Measurements from ENCODE around the gene KRTAP1-1.
"Not testable (repeated sequence)": the region's sequence is repeated elsewhere in the genome, so short reads cannot be mapped to it uniquely, and the experiment has no call there.

The KRTAP1-1 gene, protein sequence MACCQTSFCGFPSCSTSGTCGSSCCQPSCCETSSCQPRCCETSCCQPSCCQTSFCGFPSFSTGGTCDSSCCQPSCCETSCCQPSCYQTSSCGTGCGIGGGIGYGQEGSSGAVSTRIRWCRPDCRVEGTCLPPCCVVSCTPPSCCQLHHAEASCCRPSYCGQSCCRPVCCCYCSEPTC

DNA sequence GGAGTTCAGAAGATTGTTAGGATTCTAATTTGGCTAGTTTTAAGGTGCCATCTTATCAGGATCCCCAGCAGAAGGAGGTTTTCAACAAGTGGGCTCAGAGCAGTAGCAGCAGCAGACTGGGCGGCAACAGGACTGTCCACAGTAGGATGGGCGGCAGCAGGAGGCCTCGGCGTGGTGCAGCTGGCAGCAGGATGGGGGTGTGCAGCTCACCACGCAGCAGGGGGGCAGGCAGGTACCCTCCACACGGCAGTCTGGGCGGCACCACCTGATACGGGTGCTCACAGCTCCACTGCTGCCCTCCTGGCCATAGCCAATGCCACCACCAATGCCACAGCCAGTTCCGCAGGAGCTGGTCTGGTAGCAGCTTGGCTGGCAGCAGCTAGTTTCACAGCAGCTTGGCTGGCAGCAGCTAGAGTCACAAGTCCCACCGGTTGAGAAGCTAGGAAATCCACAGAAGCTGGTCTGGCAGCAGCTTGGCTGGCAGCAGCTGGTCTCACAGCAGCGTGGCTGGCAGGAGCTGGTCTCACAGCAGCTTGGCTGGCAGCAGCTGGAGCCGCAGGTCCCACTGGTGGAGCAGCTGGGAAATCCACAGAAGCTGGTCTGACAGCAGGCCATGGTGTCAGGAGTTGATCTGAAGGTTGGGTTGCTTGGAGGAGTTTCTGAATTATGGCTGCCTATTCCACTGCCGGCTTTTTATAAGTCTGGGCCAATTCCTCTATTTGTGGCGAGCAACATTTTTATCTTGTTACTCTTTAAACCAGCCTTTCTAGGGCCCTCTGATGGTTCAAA lies at the start of gene KRTAP1-1:
Gene KRTAP1-1, minus strand, starts transcription at position 668 of the 789 bp plus-strand sequence. Its CDS starts 53 bp downstream, at position 615.
- not testable (repeated sequence) for DNase-seq (ENCODE audit: low read depth)

DNA sequence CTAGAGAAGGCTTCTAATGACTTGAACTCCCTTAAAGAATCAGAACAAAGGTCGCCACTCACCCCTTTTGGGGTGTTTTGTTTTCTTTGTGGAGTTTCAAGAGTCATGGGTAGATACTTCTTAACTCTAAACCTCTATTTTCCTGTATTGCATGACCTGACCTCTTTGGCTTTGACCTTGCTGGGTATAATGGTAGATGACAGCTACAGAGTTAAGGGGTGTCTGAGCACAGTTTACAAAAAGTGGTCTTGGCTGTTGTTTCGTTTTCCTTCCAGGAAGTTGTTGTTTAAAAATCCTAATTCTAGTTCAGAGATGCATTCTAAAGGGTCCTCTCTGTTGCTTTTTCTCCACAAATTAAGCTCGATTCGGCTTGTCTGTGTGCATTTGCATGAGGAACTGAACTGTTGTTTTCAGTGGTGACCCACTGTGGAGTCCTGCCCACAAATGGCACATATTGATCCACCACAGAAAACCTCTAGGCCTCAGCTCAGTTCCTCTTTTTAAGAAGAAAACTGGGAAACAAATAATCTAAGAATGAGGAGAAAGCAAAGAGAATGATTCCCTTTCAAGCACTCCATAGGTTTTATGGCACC lies 47.6 kb upstream of the KRTAP1-1 start:
- DNase-seq (ENCODE audit: low read depth) = not testable (repeated sequence)

DNA sequence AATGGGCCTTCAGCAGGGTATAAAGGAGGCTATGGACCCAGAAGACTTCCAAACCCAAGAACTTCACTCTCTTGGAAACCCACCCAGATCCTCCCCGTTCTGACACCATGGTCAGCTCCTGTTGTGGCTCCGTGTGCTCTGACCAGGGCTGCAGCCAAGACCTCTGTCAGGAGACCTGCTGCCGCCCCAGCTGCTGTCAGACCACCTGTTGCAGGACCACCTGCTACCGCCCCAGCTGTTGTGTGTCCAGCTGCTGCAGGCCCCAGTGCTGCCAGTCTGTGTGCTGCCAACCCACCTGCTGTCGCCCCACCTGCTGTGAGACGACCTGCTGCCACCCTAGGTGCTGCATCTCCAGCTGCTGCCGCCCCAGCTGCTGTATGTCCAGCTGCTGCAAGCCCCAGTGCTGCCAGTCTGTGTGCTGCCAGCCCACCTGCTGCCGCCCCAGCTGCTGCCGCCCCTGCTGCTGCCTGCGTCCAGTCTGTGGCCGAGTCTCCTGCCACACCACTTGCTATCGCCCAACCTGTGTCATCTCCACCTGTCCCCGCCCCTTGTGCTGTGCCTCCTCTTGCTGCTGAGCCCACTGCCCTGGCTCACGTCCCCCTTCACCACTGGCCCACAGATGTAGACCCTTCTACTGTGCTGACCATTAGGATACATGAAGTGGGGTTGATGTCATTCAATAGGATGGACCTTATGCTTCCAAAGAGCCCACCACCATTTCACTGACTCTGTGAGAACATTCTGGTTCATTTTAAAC lies 43.0 kb upstream of the KRTAP1-1 start, which contains the start of gene KRTAP4-7:
Gene KRTAP4-7, plus strand, starts transcription at position 51 of the 757 bp plus-strand sequence. Its CDS starts 57 bp downstream, at position 108.
- DNase-seq (ENCODE audit: low read depth) = not testable (repeated sequence)

DNA sequence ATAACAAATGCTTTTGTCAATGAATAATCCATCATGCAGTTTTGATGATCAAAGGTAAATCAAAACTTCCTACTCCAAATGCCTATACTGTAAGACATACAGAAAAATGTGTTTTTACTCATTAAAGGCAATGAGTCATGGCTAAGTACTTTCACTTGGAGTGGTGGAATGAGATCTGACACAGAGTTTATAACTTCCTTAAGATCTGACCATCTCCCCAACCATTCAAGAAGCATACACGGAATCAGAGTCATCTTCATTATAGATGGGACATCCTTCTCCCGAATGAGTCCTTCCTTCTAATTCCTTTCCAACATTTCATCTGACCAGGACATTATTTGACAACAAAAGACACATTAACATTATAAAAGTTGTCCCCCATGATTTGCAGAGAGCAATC lies 42.2 kb upstream of the KRTAP1-1 start:
- not testable (repeated sequence) for DNase-seq (ENCODE audit: low read depth)

DNA sequence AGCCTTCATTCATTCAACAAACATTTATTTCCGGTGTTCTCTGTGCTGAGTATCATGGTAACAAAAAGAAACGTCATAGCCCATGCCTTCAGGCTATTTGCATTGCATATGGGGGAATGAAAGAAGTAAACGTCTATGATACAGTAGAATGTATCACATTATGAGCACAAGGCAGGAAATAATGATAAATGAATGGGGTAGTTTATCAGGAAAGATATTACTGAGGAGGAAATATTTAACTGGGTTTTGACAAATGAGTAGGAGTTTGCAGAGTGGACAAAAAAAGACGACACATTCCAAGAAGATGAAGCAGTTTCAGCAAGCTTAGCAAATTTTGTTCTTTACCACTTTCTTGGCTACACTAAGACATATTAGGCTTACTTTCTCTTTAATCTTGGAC lies 41.4 kb upstream of the KRTAP1-1 start:
- DNase-seq (ENCODE audit: low read depth) = no peak

DNA sequence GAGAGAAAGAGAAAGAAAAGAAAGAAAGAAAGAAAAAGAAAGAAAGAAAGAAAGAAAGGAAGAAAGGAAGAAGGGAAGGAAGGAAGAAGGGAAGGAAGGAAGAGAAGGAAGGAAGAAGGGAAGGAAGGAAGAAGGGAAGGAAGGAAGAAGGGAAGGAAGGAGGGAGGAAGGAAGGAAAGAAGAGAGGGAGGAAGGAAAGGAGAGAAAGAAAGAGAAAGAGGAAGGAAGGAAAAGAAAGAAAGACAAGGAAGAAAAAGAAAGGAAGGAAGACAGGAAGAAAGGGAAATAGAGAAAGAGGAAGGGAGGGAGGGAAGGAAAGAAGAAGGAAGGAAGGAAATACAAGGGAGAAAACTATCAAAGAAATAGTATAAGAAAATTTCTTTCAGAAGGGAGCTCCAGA lies 35.5 kb upstream of the KRTAP1-1 start:
- DNase-seq (ENCODE audit: low read depth) = no peak

DNA sequence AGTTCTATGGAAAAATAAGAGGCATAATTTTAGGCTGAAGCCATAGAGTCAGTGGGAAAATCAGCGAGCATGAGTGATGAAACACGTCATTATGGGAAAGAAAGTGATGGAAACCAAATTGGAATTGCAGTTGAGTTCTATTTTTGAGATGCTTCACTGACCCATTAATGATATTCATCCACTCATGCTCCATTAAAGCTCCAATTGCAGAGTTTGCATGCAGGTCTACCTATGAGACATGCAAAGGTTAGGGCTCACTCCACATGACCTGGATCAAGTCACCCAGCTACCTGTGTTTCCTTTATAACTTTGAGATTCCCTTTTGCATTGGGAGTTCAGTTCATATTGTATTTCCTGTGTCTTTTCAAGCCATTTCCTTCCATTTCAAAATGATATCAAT lies 32.4 kb upstream of the KRTAP1-1 start:
- DNase-seq (ENCODE audit: low read depth) = no peak

DNA sequence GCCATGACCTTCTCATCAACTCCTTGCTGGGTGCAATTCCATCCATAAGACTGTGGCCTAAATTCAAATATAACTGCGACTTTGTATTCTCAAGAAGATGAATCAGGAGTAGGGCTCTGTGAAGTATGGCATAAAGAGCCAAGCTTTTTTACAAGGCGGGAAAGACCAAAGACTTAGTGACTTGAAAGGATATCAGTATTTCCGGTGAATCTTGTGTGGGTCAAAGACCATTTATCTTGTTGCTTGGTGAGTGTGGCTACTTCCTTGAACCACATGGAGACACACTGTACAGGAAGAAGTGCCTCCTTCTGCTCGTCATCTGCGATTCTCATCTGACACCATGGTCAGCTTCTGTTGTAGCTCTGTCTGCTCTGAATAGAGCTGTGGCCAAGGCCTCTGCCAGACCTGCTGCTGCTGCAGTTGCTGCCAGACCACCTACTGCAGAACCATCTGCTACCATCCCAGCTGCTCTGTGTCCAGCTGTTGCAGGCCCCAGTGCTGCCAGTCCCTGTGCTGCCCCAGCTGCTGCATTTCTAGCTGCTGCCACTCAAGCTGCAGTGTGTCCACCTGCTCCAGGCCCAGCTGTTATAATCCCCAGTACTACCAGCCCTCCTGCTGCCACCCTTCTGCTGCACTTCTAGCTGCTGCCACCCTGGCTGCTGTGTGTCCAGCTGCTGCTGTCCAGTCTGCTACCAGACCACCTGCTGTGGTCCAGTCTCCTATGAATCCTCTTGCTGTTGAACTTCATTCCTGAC lies 30.5 kb upstream of the KRTAP1-1 start:
- DNase-seq (ENCODE audit: low read depth) = no peak

DNA sequence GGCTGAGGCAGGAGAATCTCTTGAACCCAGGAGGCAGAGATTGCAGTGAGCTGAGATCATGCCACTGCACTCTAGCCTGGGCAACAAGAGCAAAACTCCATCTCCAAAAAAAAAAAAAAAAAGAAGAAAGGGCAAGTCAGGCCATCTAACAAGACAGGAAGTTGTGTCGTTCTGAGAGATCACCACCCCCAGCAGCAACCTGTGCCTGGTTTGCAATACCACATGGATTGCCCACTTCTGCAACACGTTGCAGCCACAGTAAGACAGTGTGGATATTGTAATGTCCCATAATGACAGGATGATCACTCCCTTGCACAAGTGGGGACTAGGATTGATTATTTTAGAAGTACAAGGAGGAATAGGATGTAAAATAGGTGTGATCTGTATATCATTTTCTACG lies 27.8 kb upstream of the KRTAP1-1 start:
- DNase-seq (ENCODE audit: low read depth) = no peak

DNA sequence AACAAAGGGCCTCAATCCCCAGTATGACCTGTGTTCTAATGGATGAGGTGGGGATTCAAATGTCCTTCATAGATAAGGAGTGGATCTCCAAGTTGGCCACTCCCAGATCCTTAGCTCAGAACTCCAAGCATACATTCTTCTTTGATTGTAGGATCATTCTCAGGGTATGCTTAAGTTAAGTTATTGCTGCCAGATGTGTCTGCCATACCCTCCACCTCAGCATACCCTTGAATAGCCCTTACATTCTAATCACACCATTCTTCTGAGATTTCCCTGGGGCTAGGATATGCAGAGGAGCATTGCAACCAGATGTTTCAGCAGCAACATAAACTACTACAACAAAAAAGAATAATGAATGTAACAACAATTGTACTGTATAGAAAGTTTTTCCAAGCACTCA lies 26.0 kb upstream of the KRTAP1-1 start:
- no peak for DNase-seq (ENCODE audit: low read depth)

DNA sequence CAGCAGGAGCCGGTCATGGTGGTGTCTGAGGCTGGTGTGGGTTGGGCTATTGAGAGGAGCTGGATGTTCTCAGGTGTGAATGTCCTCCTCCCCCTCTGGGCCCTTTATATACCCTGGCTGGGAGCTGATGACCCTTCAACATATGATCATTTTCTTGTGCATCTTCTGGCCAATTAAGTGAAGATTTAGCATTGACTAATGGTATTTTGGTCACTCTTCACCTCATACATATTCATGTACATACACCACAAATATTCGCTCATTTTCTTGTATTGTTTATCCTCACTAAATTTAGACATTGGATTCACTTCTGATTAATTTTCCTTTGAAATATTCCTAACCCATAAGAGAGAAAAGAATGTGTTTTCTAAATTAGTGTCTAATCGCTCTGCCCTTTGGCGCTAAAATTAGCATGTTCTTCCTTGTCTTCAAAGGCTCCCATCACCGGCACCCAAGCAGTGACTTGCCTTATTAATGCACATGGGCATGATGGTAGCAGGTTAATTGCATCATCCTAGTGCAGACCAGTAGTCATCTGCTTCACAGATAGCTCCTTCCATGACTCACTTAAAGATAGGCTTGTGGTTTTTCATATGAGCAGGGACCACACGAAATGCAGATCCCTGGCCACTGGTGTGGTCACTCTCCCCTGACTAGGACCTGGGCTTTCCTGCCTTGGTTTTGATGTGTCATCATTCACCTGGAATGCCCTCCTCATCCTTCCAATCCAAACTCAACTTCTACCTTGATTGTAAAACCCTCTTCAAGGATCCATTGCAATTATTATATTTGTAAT lies 24.8 kb upstream of the KRTAP1-1 start, which contains the start of gene KRTAP2-4:
Gene KRTAP2-4, minus strand, starts transcription at position 51 of the 796 bp plus-strand sequence. Its CDS starts 34 bp downstream, at position 17.
- DNase-seq (ENCODE audit: low read depth) = no peak

DNA sequence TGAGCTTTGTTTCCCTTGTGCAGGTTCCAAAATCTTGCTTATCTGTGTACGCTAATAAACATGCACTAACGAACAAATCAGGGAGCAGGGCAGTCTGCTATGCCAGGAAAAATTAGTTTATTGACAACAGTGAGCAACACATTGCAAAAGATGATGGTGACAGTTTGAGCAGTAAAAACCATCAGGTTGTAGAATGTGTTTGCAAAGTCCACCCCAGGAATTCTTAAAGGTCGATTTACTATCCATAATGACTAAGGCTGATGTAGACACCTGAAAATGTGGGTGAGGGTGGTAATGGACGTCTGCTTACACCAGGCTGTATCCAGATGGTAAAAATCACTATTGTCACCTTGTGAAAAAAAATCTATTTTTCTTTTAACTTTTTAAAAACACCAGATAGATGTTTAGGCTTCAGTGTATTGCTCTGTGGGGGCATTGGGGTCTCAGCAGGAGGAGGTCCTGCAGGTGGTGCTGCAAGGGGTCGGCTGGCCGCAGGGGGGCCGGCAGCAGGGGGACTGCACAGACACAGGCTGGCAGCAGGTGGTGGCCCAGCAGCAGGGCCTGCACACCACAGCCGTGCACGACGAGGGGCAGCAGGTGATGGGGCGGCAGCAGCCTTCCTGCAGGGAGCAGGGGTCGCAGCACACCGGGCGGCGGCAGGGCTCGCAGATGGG lies 23.9 kb upstream of the KRTAP1-1 start:
- not testable (repeated sequence) for DNase-seq (ENCODE audit: low read depth)

DNA sequence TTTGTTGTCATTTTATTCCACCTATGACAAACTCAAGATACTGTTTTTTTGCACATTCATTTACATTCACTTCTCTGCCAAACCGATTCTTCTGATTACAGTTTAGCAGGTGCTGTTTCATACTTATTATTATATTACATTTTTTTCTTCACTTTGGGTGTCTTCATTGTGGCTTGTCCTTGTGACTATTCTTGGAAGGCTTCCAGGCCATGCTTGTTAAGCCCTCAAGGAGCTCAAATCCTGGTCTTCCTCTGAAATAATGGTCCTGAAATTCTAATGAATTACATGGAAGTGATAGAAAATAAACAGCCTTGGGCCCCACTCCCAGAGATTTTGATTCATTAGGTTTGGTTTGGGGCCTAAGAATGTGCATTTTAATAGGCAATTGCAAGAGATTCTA lies 23.1 kb upstream of the KRTAP1-1 start:
- no peak for DNase-seq (ENCODE audit: low read depth)

DNA sequence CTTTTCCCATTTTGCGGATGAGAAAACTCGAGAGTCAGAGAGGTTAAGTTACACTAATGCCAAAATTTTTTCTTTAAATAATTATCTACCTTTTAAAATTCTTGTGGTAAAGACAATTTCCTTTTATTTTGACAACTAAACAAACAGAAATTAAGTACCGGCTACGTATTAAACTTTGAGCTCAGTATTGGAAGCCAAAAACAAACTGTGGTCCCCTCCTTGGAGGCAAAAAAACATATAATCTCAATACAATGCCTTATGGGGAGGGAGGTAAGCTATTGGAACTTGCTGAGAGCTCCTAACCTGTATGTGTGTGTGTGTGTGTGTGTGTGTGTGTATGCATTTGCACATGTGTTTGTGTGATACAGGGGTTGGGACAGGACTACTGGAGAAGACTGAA lies 22.2 kb upstream of the KRTAP1-1 start:
- DNase-seq (ENCODE audit: low read depth) = no peak

DNA sequence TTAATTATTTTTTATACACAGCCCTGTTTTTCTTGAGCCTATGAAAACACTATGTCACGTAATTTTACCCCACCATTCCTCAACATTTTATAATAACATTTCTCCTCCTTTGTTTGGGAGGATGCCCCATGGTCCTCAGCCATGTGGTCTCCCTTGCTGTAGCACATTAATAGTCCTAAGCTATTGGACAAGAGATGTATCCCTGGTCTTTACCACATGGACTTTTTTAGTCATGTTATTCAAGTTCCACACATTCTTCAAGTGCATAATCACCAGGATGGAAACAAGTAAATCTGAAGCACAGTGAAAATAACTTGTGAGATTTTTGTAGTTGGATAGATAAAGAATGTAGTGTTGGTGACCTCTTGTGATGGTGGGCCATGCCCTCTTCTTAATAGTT lies 20.7 kb upstream of the KRTAP1-1 start:
- DNase-seq (ENCODE audit: low read depth) = no peak

DNA sequence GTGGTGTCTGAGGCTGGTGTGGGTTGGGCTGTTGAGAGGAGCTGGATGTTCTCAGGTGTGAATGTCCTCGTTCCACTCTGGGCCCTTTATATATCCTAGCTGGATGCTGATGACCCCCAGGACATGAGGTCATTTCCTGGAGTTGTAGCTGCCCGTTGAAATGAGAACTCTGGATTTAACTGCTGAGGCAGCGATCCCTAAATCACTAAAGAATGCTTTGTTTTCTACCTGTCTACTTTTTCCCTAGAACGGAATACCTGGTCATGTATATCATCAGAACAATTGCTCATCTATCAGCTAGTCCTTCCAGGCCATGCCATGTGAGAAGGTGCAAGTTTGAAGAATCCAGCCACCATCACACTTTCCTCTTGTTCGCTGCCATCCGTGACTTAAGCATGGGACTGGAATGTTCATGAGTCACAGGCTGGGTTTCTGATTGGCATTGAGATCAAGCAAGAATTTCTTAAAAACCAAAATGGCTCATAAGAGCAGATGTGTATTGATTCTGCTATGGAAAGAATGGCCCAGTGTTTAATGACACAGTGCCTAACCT lies 18.9 kb upstream of the KRTAP1-1 start, which contains the start of gene KRTAP2-3:
Gene KRTAP2-3, minus strand, starts transcription at position 63 of the 553 bp plus-strand sequence. CDS start 64 bp downstream, outside the sequence.
- DNase-seq (ENCODE audit: low read depth) = no peak

DNA sequence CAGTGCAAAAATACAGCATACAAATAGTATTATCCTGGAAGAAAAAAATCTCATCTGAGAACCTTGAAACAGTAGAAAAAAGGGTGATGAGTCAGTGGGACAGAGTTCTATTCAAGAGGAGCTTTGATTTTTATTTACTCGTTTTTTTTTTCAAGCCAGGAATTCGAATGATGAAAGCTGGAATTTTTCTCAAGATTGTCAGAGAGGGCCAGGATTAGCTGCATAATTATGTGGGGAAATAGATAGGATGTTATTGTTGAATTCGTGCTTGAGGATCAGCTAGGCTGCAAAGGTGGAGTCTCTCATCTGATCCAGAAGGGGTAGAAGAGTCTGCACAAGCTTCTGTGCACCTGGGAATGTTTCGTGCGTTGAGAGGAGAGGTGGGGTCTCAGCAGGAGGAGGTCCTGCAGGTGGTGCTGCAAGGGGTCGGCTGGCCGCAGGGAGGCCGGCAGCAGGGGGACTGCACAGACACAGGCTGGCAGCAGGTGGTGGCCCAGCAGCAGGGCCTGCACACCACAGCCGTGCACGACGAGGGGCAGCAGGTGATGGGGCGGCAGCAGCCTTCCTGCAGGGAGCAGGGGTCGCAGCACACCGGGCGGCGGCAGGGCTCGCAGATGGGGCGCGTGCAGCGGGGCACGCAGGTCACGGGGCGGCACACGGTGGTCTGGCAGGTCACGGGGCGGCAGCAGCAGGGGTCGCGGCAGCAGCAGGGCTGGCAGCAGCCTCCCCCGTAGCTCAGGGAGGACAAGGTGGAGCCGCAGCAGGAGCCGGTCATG lies 18.2 kb upstream of the KRTAP1-1 start:
- DNase-seq (ENCODE audit: low read depth) = not testable (repeated sequence)

DNA sequence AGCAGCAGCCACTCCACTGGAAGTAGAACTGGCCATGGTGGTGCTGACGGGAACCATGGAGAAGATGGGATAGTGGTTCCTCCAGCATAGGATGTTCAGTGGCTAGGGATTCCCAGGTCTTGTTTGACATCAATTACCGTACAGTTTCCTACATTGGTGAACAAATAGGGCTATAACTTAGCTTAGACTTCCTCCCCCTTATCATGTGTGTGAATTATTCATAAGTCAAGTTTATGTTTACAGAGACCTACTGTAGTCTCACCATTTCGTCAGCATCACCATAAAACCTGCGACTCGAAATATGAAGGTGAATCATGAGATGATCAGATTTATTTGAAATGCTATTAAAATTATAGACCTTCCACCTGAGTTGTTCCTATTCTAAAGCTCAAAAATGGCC lies 17.5 kb upstream of the KRTAP1-1 start:
- DNase-seq (ENCODE audit: low read depth) = no peak

DNA sequence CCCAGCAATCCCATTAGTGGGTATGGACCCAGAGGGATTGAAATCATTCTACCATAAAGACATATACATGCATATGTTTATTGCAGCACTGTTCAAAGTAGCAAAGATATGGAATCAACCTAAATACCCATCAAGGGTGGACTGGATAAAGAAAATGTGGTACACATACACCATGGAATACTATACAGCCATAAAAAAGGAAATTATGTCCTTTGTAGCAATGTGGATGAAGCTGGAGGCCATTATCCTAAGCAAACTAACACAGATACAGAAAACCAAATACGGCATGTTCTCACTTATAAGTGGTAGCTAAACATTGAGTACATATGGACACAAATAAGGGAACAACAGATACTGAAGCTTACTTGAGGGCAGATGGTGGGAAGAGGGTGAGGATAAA lies 16.3 kb upstream of the KRTAP1-1 start:
- no peak for DNase-seq (ENCODE audit: low read depth)
